GM12892 (cell line): ENCODE data around the gene VWF.

Source experiments
- DNase-seq: peaks from one replicate; pipeline ENCODE4 v3.0.0; 2011; ENCODE audit not compliant: insufficient read length
- FAIRE-seq: peaks from 2 replicates; lab custom pipeline; 2011; peaks lifted over from hg19 to GRCh38; lab: Jason Lieb, UNC
- POLR2A ChIP-seq: IDR thresholded peaks from 2 replicates; pipeline ENCODE4 v1.6.1; 2011; ENCODE audit warnings: low read depth, low read length, control low read depth
- POLR2AphosphoS5 ChIP-seq: IDR thresholded peaks from 2 replicates; pipeline ENCODE4 v1.6.1; 2011; ENCODE audit warnings: low read depth, low read length, control low read depth
- TAF1 ChIP-seq: IDR thresholded peaks from 2 replicates; pipeline ENCODE4 v1.6.1; 2011; ENCODE audit warnings: low read depth, mild to moderate bottlenecking, control low read depth, low read length, borderline replicate concordance

Gene VWF

DNA sequence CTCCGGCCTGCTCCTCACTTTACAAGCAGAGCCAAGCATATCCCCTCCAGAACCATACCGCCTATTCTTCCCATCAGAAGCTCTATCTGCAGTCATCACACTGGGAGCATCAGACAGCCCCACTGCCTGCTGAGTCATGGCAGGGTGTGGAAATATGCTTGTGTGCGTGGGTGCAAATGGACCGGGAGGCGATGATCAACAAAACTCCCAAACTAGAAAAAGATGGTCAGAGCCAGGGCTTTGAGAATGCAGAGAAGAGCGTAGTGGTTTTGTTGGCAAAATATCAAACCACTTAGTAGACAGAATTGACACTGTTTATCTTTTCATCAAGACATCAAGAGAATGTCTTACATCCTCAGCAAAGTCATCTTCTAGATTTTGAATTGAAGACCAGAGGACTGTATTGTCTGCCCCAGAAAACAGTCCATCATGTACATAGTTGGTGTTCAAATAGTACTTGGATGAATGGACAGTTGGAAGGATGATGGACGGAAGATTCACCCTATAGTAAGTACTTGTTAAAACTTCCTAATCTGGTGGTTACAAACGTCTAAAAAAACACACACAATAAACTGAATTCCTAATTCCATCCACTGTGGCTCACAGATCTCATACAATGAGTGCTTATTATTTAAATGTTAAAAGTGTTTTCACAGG lies 54.9 kb downstream of the VWF start:
- no peak for TF ChIP-seq POLR2AphosphoS5
- no peak for DNase-seq
- no peak for FAIRE-seq

DNA sequence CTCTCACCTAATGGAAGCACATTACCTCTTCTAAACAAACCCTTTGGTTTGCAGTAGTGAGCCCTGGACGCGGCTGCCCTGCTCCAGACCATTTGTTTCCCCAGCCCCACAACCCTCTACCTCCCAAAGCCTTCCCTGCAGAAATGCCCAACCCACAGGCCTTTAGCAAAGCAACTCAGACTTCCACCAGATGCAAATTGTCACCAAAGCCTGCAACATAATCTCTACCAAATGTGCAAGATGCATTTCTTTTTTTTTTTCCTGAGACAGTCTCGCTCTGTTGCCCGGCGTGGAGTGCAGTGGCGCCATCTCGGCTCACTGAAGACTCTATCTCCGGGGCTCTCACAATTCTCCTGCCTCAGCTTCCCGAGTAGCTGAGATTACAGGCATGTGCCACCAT lies 56.2 kb downstream of the VWF start:
- TF ChIP-seq TAF1 (no peak), POLR2AphosphoS5 (no peak), POLR2A (no peak)
- no peak for DNase-seq
- no peak for FAIRE-seq

DNA sequence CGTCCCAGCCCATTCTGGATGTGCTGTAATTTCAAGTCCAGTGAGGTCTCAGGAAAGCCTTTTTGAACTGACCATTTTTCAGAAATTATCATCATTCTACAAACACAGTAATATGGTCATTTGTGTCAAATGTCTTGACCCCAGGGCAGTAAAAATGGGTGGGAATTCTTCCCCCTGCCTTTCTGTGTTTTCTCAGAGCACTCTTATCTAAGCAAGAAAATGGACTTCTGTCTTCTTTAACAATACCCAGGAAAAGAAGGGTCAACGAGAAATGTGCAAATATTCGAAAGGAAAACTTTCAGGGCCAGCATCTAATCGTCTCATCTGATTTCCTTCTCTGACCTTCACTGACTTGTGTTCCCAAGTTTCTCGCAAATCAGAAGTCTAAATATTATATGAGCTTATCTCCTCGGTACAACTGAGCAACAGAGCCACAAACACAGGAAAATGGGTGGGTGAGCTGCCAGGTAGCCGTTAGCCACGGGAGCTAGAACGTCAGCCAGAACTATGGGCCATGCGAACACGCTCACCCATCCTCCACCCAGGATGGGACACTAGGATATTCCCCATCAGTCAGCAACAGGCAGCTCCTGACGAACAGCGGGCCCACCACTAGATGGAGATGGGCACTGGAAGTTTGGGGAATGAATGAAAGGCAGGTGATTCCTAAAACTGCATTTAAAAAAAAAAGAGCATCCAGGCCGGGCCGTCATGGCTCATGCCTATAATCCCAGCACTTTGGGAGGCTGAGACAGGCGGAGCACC lies 57.1 kb downstream of the VWF start:
- FAIRE-seq (no peak), DNase-seq (no peak)
- TF ChIP-seq TAF1 (no peak), POLR2AphosphoS5 (no peak), POLR2A (no peak)

DNA sequence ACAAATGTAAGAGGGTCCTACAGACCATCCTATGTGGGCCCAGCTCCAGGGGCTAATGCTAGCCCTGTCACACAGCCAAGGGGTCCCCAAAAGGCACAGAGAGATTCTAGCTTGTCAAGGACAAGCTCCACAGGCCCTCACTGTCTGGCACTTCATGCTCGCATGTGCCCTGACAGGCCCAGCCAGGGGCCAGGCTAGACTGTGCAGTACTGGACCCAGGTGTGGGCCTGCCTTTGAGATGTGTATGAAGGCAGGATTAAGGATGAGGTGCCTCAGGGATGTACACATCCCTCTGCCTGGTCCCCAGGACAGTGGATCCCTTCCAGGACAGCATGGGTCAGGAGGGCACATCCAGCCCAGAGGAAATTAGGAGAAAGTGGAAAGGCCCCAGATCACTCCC lies 57.8 kb downstream of the VWF start:
- no peak for DNase-seq
- TF ChIP-seq TAF1 (no peak), POLR2A (no peak), POLR2AphosphoS5 (no peak)
- no peak for FAIRE-seq

DNA sequence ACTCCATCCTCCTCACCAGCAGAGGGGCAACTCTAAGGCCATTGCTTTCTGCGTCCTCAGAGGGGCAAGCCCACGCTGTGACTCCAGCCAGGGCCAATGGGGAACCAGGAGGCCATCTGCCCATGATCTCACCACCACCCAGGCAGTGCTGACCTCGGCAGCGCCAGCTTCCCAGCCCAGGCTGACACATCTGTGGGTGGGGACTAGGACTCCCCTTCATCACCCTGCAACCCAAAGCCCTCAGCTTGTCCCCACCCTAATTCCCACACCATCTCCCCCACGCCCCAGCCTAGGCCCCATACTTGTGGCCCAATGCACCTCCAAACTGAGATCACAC lies 58.6 kb downstream of the VWF start:
- DNase-seq = no peak
- TF ChIP-seq TAF1 (no peak), POLR2AphosphoS5 (no peak), POLR2A (no peak)
- FAIRE-seq = no peak

DNA sequence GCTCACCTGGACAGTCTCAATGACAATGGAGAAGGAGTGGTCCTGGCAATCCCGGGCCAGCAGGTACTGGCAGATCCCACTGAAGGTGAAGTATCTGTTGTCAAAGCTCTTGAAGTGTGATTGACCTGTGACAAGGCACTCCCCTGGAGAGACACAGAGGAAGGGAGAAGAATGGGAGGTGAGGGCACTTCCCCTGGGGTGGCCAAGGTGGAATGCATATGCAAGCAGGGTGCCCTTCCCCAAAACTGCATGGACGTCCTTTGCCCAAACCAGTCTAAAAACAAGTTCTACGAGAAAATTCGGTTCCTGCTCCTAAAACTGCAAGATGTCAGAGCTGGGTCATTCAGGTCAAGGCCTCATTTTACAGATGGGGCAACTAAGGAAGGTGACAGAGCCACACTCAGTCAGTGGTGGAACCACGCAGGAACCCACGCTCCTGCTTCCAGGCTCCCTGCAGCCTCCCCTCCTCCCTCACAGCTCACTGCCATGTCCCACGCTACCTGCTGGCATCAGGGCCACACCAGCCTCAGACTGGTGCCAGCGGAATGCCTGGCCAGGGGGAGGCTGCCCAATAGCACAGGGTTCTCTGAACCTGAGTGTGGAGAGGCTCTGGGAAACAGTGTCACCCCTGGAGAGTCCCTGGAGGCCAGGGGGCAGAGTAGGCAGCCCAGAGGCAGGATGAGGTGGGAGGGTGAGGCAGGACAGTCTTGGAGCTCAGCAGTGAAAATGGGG lies 59.2 kb downstream of the VWF start:
- DNase-seq (no peak), FAIRE-seq (no peak)
- TF ChIP-seq TAF1 (no peak), POLR2A (no peak), POLR2AphosphoS5 (no peak)

DNA sequence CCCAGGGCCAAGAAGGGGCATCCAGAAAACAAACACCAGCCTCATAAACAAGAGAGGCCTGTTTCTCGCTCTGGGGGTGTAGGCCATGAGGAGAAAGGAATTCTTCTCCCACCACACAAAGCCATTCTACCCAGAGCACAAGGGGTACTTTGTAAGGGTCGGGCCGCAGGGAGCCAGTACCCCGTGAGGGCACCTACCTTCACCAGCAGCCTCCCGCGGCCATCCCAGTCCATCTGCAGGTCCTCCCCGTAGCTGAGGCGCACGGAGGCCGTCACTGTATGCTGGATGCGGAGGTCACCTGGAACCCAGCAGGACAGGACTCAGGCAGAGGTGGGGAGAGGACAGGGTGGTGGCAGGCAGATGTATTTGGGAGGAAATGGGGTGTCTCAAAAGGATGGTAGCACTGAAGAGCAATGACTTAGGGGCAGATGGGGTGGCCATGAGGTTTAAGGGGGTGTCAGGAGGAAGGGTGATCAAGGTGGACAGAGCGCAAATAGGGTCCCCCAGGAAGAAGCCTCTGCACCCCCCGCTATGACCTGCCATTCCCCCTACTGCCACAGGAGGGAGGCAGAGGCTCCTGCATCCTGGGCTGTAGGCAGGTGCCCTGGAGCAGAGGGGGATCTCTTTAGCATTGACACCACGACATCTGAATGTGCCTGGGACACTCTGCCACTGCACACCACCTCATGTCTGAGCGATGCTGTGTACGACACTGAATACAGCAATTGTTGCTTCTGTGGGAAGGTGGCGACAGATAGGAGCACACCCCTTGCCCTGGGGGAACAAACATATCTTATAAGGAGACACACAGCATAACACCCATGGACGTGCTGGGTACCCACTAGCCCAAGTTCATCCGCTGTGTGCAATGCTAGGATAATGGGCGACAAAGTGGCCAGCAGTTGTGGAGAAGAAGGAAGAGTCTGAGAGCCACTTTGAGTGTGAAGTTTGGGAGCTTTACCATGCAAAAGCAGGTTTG lies 61.4 kb downstream of the VWF start:
- DNase-seq (peak; percentile 66), FAIRE-seq (peak; percentile 66)
- TF ChIP-seq TAF1 = no peak
- no peak for TF ChIP-seq POLR2AphosphoS5
- TF ChIP-seq POLR2A = no peak

DNA sequence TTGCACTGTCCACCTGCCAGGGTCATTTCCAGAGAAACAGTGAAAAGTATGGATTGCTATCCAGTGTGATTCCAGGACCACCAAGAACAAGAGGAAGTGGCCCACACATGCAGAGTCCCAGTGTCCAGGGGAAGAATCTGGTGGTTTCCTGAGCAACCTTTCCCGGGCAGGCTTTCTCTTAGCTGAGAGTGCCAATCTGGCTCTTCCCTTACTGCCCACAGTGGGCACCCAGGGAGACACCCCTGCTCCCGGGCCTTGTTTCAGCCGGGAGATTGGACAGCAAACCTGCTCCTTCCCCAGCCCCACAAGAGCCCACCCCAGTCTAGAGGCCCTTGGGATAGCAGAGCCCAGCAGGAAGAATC lies 62.1 kb downstream of the VWF start:
- DNase-seq = no peak
- no peak for TF ChIP-seq TAF1
- TF ChIP-seq POLR2AphosphoS5 = no peak
- FAIRE-seq = no peak

DNA sequence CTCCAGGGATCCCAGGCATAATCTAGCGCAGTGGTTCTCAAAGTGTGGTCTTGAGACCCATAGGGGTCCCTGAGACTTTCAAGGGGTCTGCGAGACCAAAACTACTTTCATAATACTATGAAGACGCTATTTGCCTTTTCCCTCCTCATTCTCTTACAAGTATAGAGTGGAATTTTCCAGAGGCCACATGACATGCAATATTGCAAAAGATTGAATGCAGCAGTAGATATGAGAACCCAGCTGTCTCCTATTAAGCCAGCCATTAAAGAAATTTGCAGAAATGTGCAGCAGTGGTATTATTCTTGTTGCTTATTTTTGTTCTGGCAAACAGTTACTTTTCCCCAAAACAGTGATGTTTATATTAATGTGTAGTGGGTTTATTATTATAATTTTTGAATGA lies 62.8 kb downstream of the VWF start:
- no peak for TF ChIP-seq POLR2AphosphoS5
- no peak for TF ChIP-seq TAF1
- no peak for TF ChIP-seq POLR2A
- no peak for DNase-seq
- FAIRE-seq = no peak

DNA sequence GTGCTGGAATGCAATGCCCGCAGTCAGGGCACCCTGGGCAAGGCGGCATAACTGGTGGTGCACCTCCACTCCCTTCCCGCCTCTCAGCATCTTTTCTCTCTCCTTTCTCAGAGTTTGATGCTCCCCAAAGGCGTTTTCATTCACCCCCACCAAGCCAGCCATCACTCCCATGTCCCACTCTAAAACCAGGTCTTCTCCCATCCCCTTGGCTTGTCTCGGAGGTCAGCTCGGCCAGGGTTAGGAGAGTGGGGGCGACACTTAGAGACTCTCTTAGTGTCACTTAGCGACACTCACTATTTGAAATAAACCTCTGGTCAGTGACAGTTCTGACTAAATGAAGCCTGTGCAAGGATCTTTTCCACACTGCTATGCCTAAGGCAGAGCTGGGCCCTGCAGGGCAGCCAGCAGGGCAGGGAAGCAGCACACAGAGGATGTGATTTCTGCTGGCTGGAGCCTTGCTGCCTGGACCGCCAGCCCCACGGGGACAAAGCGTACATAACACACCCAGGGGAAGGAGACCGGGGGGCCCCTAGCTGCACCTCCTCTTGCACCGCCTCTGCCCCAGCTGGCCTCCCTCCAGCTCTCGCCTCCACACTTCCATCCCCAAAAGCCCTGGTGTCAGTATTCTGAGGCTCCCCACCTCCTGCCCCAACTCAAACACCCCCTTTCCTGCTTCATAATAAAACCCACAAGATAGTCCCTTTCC lies 64.5 kb downstream of the VWF start:
- no peak for TF ChIP-seq TAF1
- TF ChIP-seq POLR2AphosphoS5 = no peak
- no peak for TF ChIP-seq POLR2A
- FAIRE-seq (no peak), DNase-seq (no peak)
